Kidney (tissue), 14 donors: ENCODE results near the gene CCDC86. TPM values are rescaled to one million over a fixed set of nuclear protein-coding genes. Genes with fewer than 3 reads are reported as not detected.

Experiments used
- DNase-seq, 5 donors: peaks; one replicate each; pipeline ENCODE4 v3.0.0-alpha.2; 2013 to 2020
- FAIRE-seq: peaks from 2 replicates; lab custom pipeline; 2012; peaks lifted over from hg19 to GRCh38; lab: Jason Lieb, UNC
- H3K27ac ChIP-seq, 2 donors: one replicate each; pipeline ENCODE4 v1.7.0; 2013; ENCODE audit warnings: low read depth in 2 of 2, low read length in 2 of 2, inconsistent platforms in 1 of 2
- H3K27me3 ChIP-seq: one replicate; pipeline ENCODE4 v1.7.1; 2013; ENCODE audit warnings: low read length, inconsistent platforms; ENCODE audit not compliant: control insufficient read depth, insufficient read depth
- H3K36me3 ChIP-seq, 3 donors: one replicate each; pipeline versions ENCODE4 v1.7.0 to v1.7.1; 2013; ENCODE audit warnings: low read length in 3 of 3, control low read depth in 1 of 3, inconsistent platforms in 1 of 3; ENCODE audit not compliant: insufficient read depth in 3 of 3, control insufficient read depth in 2 of 3
- H3K4me1 ChIP-seq, 3 donors: one replicate each; pipeline versions ENCODE4 v1.7.0 to v1.7.1; 2013; ENCODE audit warnings: low read length in 3 of 3, inconsistent platforms in 1 of 3, low read depth in 1 of 3; ENCODE audit not compliant: control insufficient read depth in 2 of 3, insufficient read depth in 2 of 3
- H3K4me3 ChIP-seq, 3 donors: one replicate each; pipeline versions ENCODE4 v1.7.0 to v1.8.1; 2013; ENCODE audit warnings: low read length in 3 of 3, control low read depth in 1 of 3, inconsistent platforms in 1 of 3
- H3K9ac ChIP-seq, 3 donors: one replicate each; pipeline versions ENCODE4 v1.7.0 to v1.7.1; 2013; ENCODE audit warnings: low read length in 3 of 3, control low read depth in 1 of 3, inconsistent platforms in 1 of 3
- H3K9me3 ChIP-seq, 3 donors: one replicate each; pipeline versions ENCODE4 v1.7.0 to v1.7.1; 2013; ENCODE audit warnings: low read length in 3 of 3, control low read depth in 1 of 3, inconsistent platforms in 1 of 3; ENCODE audit not compliant: control insufficient read depth in 2 of 3, insufficient read depth in 1 of 3
- CTCF ChIP-seq: IDR thresholded peaks from 3 replicates; pipeline ENCODE4 v1.5.1; 2012; ENCODE audit warnings: mild to moderate bottlenecking, moderate library complexity, borderline replicate concordance; ENCODE audit not compliant: insufficient read depth; ENCODE audit errors: extremely low read depth
- intact Hi-C: fragments of 100-400 bp; cut with DNase I; formaldehyde crosslinking; loops from one replicate; pipeline ENCODE4 v1.11.1; 2022
- polyA plus RNA-seq: library from polyadenylated mRNA; stranded (reverse); fragments of 350-450 nt; fragmentation: Illumina TruSeq; extraction: RNeasy Lipid Tissue Mini Kit (QIAGEN cat#74804); gene quantifications from one replicate; pipeline ENCODE4 v1.2.3, GENCODE V29; 2014; ENCODE audit warnings: low read depth, low replicate concordance; ENCODE audit not compliant: insufficient read depth
- total RNA-seq: library from RNA; stranded (reverse); fragmentation: NEBNext Ultra II Directional; extraction: Animal tissue kit (Norgen Biotek cat#: 25700); gene quantifications from one replicate; pipeline ENCODE4 v1.2.1, GENCODE V29; 2021
- donor health status: control.
- donor health status: control.
- donor health status: control.
- donor health status: control.
- donor health status: control.
- donor health status: DM: yes; HTN: yes; CAD: no.
- donor health status: Normal renal cell carcinoma (clear cell type).

Gene CCDC86
- total and polyA plus RNA-seq, 2 donors from 2014 or later, result 15.9 to 18.9 TPM

DNA sequence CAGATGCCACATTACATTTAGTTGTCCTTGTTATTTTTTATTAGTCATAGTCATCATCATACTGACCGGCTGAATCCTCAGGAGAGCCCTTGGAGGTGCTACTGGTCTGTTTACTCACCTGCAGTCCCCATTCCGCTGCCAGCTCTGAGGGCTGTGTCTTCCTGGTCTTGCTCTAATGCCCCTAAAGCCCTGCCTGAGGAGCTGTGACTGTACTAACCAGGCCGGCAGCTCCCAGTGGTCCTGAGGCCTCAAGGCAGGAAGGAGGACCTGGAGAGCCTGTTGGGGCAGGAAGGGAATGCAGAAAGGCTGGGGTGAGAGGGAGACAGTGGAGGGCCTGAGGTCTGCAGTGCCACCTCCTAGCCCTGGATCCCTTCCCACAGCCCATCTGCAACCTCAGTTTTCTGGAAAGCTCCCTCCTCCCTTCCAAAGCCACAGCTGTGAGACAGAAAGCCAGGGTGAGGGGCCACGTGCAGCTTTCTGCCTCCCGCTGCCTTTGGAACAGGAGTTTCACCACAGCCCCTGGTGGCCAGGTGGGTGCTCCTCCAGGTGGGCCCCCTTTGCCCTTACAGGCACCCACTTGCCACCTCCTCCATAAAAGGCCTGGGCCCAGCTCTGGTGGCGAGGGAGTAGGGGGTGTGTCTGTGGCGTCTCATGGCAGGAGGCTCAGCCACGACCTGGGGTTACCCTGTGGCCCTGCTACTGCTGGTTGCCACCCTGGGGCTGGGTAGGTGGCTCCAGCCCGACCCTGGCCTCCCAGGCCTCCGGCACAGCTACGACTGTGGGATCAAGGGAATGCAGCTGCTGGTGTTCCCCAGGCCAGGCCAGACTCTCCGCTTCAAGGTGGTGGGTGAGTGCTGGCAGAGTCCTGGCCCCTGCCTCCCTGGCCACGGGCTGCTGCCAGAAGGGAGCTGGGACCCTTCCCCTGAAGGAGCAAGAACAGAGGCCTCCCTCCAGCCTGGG lies 25.3 kb downstream of the CCDC86 start, which contains the start of gene ZP1:
Gene ZP1, plus strand, starts transcription at position 632 of the 960 bp plus-strand sequence. Its CDS starts 20 bp downstream, at position 652.
- no peaks in the 10 kb centered on the region for H3K9me3 ChIP-seq
- FAIRE-seq, result no peak
- H3K27me3 ChIP-seq, result no peaks in the 10 kb centered on the region
- H3K4me1 ChIP-seq, result no peaks in the 10 kb centered on the region
- DNase-seq, result peak in 3 of 5 donors; percentile 37 to 55 (median 51)
- no peak for TF ChIP-seq CTCF
- intact Hi-C loops, result no loop called here
- H3K36me3 ChIP-seq, result no peaks in the 10 kb centered on the region
- H3K4me3 ChIP-seq, result no peak within 1 kb of the TSS
- H3K9ac ChIP-seq, result no peak within 1 kb of the TSS
- no peak within 1 kb of the TSS for H3K27ac ChIP-seq

DNA sequence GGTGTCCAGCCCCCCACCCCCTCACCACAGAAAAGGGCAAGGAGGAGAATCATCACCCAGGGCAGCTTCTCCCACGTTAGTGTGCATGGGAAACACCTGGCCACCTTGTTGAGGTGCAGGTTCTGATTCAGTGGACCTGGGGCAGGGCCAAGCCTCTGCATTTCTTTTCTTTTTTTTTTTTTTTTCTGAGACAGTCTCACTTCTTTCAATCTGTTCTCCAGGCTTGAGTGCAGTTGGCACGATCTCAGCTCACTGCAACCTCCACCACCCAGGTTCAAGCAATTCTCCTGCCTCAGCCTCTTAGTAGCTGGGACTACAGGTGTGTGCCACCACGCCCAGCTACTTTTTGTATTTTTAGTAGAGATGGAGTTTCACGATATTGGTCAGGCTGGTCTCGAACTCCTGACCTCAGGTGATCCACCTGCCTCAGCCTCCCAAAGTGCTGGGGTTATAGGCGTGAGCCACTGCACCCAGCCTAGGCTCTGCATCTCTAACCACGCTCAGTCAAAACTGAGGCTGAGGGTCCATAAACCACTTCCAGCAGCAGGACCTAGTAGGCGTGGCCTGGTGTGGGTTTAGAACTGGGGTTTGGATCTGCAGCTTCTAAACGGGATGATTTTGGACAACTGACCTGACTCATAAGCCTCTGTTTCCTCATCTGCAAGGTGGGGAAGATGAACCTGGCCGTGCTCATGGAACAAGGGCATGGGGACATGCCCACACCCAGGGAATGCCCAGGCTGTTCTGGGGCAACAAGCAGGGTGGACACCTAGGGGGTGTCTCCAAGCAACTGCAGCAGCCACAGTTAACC lies 26.2 kb downstream of the CCDC86 start:
- no peak for TF ChIP-seq CTCF
- no peaks in the 10 kb centered on the region for H3K4me1 ChIP-seq
- no peak overlapping the region for H3K4me3 ChIP-seq
- no peak overlapping the region for H3K27ac ChIP-seq
- H3K27me3 ChIP-seq, result no peaks in the 10 kb centered on the region
- no peak overlapping the region for H3K9ac ChIP-seq
- FAIRE-seq (no peak), DNase-seq (no peak)
- H3K9me3 ChIP-seq, result no peaks in the 10 kb centered on the region
- H3K36me3 ChIP-seq, result no peaks in the 10 kb centered on the region
- intact Hi-C loops, result no loop called here

GRCh38 chr11:60868682-60869450 lies 27.0 kb downstream of the CCDC86 start:
- no peak overlapping the region for H3K4me3 ChIP-seq
- H3K27ac ChIP-seq, result no peak overlapping the region
- H3K9me3 ChIP-seq, result no peaks in the 10 kb centered on the region
- FAIRE-seq, result no peak
- H3K9ac ChIP-seq, result no peak overlapping the region
- no peak for DNase-seq
- H3K4me1 ChIP-seq, result no peaks in the 10 kb centered on the region
- no peaks in the 10 kb centered on the region for H3K36me3 ChIP-seq
- intact Hi-C loops, result no loop called here
- H3K27me3 ChIP-seq, result no peaks in the 10 kb centered on the region
- no peak for TF ChIP-seq CTCF
